Neuronal stem cell (in vitro differentiated cells): Measurements from ENCODE around the gene TAS2R42.

Experiments used
- DNase-seq: peaks from one replicate; pipeline ENCODE4 v3.0.0-alpha.2; 2013; ENCODE audit warnings: low spot score
- H2AFZ ChIP-seq: one replicate; pipeline ENCODE4 v1.6.1; 2013; ENCODE audit warnings: mild to moderate bottlenecking, low read length, inconsistent platforms
- H2AK5ac ChIP-seq: 2 replicates; pipeline ENCODE4 v1.6.1; 2013; ENCODE audit warnings: low read depth, mild to moderate bottlenecking, inconsistent platforms, low read length, moderate library complexity, mixed read lengths
- H2BK120ac ChIP-seq: 2 replicates; pipeline ENCODE4 v1.6.1; 2013; ENCODE audit warnings: low read depth, mild to moderate bottlenecking, inconsistent platforms, low read length, moderate library complexity, mixed read lengths
- H2BK12ac ChIP-seq: one replicate; pipeline ENCODE4 v1.6.1; 2013; ENCODE audit warnings: low read length, inconsistent platforms
- H2BK15ac ChIP-seq: 2 replicates; pipeline ENCODE4 v1.6.1; 2013; ENCODE audit warnings: mild to moderate bottlenecking, low read length, inconsistent platforms, mixed read lengths
- H2BK5ac ChIP-seq: one replicate; pipeline ENCODE4 v1.6.1; 2013; ENCODE audit warnings: inconsistent platforms, mild to moderate bottlenecking, low read length, moderate library complexity
- H3K14ac ChIP-seq: one replicate; pipeline ENCODE4 v1.6.1; 2013; ENCODE audit warnings: low read length, inconsistent platforms
- H3K18ac ChIP-seq: 2 replicates; pipeline ENCODE4 v1.6.1; 2013; ENCODE audit warnings: low read length, inconsistent platforms
- H3K23ac ChIP-seq: 2 replicates; pipeline ENCODE4 v1.6.1; 2013; ENCODE audit warnings: low read depth, mild to moderate bottlenecking, mixed read lengths, low read length, inconsistent platforms; ENCODE audit not compliant: poor library complexity
- H3K27ac ChIP-seq: replicated peaks from 3 replicates; pipeline ENCODE4 v1.5.1; 2013; ENCODE audit warnings: low read length, inconsistent platforms
- H3K27me3 ChIP-seq, 3 experiments: 2 replicates each; pipeline ENCODE4 v1.6.1; 2013; ENCODE audit warnings: low read length in 3 of 3, mild to moderate bottlenecking in 2 of 3, inconsistent platforms in 1 of 3, low read depth in 1 of 3, mixed read lengths in 1 of 3, moderate library complexity in 1 of 3; ENCODE audit not compliant: control insufficient read depth in 3 of 3, insufficient read depth in 3 of 3
- H3K36me3 ChIP-seq, 2 donors: replicated peaks in 1 of 2; 2 replicates each; pipeline ENCODE4 v1.6.1; 2013; ENCODE audit warnings: low read length in 2 of 2; ENCODE audit not compliant: control insufficient read depth in 2 of 2, insufficient read depth in 2 of 2
- H3K4ac ChIP-seq: 2 replicates; pipeline ENCODE4 v1.6.1; 2013; ENCODE audit warnings: inconsistent platforms, mild to moderate bottlenecking, low read length, moderate library complexity
- H3K4me1 ChIP-seq, 2 donors: 1 replicate in 1 of 2; 2 replicates in 1 of 2; pipeline ENCODE4 v1.6.1; 2013; ENCODE audit warnings: low read length in 2 of 2, low read depth in 1 of 2; ENCODE audit not compliant: control insufficient read depth in 2 of 2, insufficient read depth in 1 of 2
- H3K4me2 ChIP-seq: one replicate; pipeline ENCODE4 v1.6.1; 2013; ENCODE audit warnings: mild to moderate bottlenecking, low read length, inconsistent platforms; ENCODE audit not compliant: insufficient read depth, poor library complexity, severe bottlenecking
- H3K4me3 ChIP-seq, 2 donors: 2 replicates each; pipeline ENCODE4 v1.5.1; 2013; ENCODE audit warnings: low read length in 2 of 2, mild to moderate bottlenecking in 2 of 2, inconsistent platforms in 1 of 2, moderate library complexity in 1 of 2
- H3K79me1 ChIP-seq: one replicate; pipeline ENCODE4 v1.6.1; 2013; ENCODE audit warnings: low read depth, mild to moderate bottlenecking, inconsistent platforms, low read length, moderate library complexity
- H3K9ac ChIP-seq: one replicate; pipeline ENCODE4 v1.6.1; 2013; ENCODE audit warnings: mild to moderate bottlenecking, low read depth, low read length, inconsistent platforms; ENCODE audit not compliant: poor library complexity
- H3K9me3 ChIP-seq, 2 donors: replicated peaks in 1 of 2; 2 replicates each; pipeline versions ENCODE3 to v1.6.1; 2013; ENCODE audit warnings: low read length in 2 of 2, mild to moderate bottlenecking in 2 of 2, inconsistent platforms in 1 of 2, low read depth in 1 of 2, mixed read lengths in 1 of 2, moderate library complexity in 1 of 2; ENCODE audit not compliant: control insufficient read depth in 2 of 2, insufficient read depth in 1 of 2
- H4K8ac ChIP-seq: one replicate; pipeline ENCODE4 v1.6.1; 2013; ENCODE audit warnings: low read depth, mild to moderate bottlenecking, inconsistent platforms, low read length, moderate library complexity
- H4K91ac ChIP-seq: one replicate; pipeline ENCODE4 v1.6.1; 2013; ENCODE audit warnings: low read length, low read depth, mild to moderate bottlenecking, inconsistent platforms; ENCODE audit not compliant: poor library complexity
- WGBS, 2 donors: extraction: QIAGEN DNeasy Blood & Tissue Kit; methylation state at CpG; one replicate each; pipeline ENCODE4 v1.1.7; 2013; ENCODE audit warnings: missing lambda C conversion rate in 2 of 2, mixed read lengths in 1 of 2; ENCODE audit not compliant: insufficient read length in 2 of 2, insufficient replicate concordance in 1 of 2; ENCODE audit errors: extremely low coverage in 2 of 2; 5-methylcytosine and 5-hydroxymethylcytosine counted together

TAS2R42 gene

DNA sequence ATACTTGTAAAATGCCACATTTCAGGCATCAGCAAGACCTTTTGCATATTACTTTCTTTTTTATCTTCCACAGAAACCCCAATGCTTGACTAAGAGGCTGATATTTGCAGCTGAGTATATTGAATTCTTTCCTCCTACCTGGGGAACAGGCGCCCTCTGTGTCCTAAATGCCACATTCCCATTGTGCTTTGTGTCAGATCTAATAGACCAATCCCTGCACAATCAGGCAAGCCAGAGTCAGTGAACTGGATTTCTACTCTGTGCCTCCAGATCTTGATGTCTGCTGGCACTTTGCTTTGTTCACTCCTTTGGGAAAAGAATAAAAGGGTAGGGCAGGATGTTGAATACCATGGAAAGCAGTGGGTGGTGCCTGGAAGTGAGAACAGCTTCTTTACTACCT, 22.4 kb upstream of the TAS2R42 start:
- no CpG with 5 or more reads among the region's 1 CpG for WGBS, 2 donors

DNA sequence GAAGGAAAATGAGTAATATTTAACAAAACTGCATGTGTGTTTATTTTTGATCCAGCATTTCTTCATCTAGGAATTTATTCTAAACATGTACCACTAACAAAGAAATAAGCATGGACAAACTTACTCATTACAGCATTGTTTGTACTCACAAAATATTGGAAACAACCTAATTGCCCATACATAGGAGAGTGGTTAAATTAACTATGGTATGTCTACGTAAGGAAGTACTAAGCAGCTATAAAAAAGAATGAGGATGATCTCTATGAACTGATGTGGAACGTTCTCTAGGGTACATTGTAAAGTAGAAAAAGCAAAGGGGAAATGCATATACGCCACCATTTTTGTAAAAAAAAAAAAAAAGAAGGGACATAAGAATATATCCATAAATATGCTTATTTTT, 17.4 kb upstream of the TAS2R42 start:
- H2BK15ac ChIP-seq = no peak overlapping the region
- H3K4me3 ChIP-seq = no peak overlapping the region
- H3K79me1 ChIP-seq = no peaks in the 10 kb centered on the region
- no peak overlapping the region for H3K4ac ChIP-seq
- no CpG with 5 or more reads among the region's 3 CpGs for WGBS, 2 donors
- H4K8ac ChIP-seq = no peak overlapping the region
- H2AFZ ChIP-seq = no peak overlapping the region
- no peak overlapping the region for H3K18ac ChIP-seq
- H4K91ac ChIP-seq = no peak overlapping the region
- H3K23ac ChIP-seq = no peak overlapping the region
- no peaks in the 10 kb centered on the region for H3K27me3 ChIP-seq
- H2AK5ac ChIP-seq = no peak overlapping the region
- no peak for DNase-seq
- H2BK120ac ChIP-seq = no peak overlapping the region
- H3K9me3 ChIP-seq = no peaks in the 10 kb centered on the region
- H3K14ac ChIP-seq = no peak overlapping the region
- no peaks in the 10 kb centered on the region for H3K4me1 ChIP-seq
- no peak overlapping the region for H3K27ac ChIP-seq
- no peak overlapping the region for H2BK5ac ChIP-seq
- no peaks in the 10 kb centered on the region for H3K36me3 ChIP-seq
- H3K9ac ChIP-seq = no peak overlapping the region
- H2BK12ac ChIP-seq = no peak overlapping the region
- H3K4me2 ChIP-seq = no peak overlapping the region

More for the DNA sequence above, 22.4 kb upstream of the TAS2R42 start:
- Histone ChIP-seq H4K91ac (no peak overlapping the region), H2BK12ac (no peak overlapping the region), H3K4ac (no peak overlapping the region), H2BK15ac (no peak overlapping the region), H3K23ac (no peak overlapping the region), H2AK5ac (no peak overlapping the region), H3K9me3 (no peaks in the 10 kb centered on the region), H3K9ac (no peak overlapping the region), H3K4me3 (no peak overlapping the region), H2BK5ac (no peak overlapping the region), H2AFZ (no peak overlapping the region), H4K8ac (no peak overlapping the region), H3K27me3 (no peaks in the 10 kb centered on the region), H3K79me1 (no peaks in the 10 kb centered on the region), H3K4me1 (peaks cover 0 to 1% of the 10 kb centered on the region in 2 donors), H3K14ac (no peak overlapping the region), H3K27ac (no peak overlapping the region), H2BK120ac (no peak overlapping the region), H3K4me2 (no peak overlapping the region), H3K18ac (no peak overlapping the region), H3K36me3 (no peaks in the 10 kb centered on the region)
- peak; percentile 38 for DNase-seq

DNA sequence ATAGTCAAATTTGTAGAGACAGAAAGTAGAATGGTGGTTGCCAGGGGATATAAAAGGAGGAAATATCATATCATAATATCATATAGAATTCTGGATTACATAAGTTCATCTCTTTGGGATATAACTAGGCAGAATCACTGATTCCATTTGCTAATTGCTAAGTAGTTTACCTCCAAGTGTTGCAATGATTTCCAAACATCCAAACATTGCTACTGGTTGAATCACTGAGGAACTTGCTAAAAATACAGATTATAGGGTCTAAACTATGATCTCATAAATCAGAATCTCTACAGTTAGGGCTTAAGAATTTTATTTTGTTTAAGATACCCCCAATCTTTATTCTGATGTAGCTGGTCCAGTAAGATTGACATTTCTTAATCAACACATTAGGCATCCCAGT, 16.1 kb upstream of the TAS2R42 start:
- Histone ChIP-seq H2AK5ac (no peak overlapping the region), H3K18ac (no peak overlapping the region), H3K14ac (no peak overlapping the region), H3K27ac (no peak overlapping the region), H3K27me3 (no peaks in the 10 kb centered on the region), H3K79me1 (no peaks in the 10 kb centered on the region), H4K8ac (no peak overlapping the region), H3K4me1 (no peaks in the 10 kb centered on the region), H3K9me3 (no peaks in the 10 kb centered on the region), H3K23ac (no peak overlapping the region), H3K36me3 (no peaks in the 10 kb centered on the region), H3K9ac (no peak overlapping the region), H2AFZ (no peak overlapping the region), H2BK5ac (no peak overlapping the region), H4K91ac (no peak overlapping the region), H3K4me3 (no peak overlapping the region), H2BK15ac (no peak overlapping the region), H2BK12ac (no peak overlapping the region), H3K4ac (no peak overlapping the region), H3K4me2 (no peak overlapping the region), H2BK120ac (no peak overlapping the region)
- DNase-seq = no peak

DNA sequence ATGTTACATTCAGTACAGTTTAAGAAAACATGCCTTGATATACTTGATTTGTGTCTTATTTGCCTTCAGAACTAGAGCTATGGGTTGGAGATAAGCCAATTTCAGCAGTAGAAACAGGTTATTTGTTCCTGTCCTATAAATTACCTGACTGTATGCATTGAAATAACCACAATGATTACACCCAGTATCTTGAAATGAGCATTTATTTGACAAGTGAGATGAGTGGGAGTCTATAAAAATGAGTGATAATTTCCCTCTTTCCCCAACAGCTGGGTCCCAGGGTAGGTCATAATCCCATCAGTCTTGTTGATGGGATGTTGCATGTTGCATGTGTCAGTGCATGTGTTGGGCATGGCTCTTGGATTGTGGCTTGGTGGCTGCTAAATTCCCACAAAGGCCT, 3.7 kb downstream of the TAS2R42 start:
- Histone ChIP-seq H3K4me3 (no peak overlapping the region), H3K18ac (no peak overlapping the region)

More for the DNA sequence above, 3.7 kb downstream of the TAS2R42 start:
- H4K8ac ChIP-seq = no peak overlapping the region
- no peak overlapping the region for H3K27ac ChIP-seq
- H2BK12ac ChIP-seq = no peak overlapping the region
- no peaks in the 10 kb centered on the region for H3K27me3 ChIP-seq
- no peaks in the 10 kb centered on the region for H3K79me1 ChIP-seq
- no peaks in the 10 kb centered on the region for H3K4me1 ChIP-seq
- H4K91ac ChIP-seq = no peak overlapping the region
- no peaks in the 10 kb centered on the region for H3K36me3 ChIP-seq
- H2BK120ac ChIP-seq = no peak overlapping the region
- no peak overlapping the region for H3K9ac ChIP-seq
- no peaks in the 10 kb centered on the region for H3K9me3 ChIP-seq
- H3K4me2 ChIP-seq = no peak overlapping the region
- H2BK5ac ChIP-seq = no peak overlapping the region
- H3K23ac ChIP-seq = no peak overlapping the region
- H3K4ac ChIP-seq = no peak overlapping the region
- H3K14ac ChIP-seq = no peak overlapping the region
- H2AK5ac ChIP-seq = no peak overlapping the region
- DNase-seq = no peak
- no peak overlapping the region for H2AFZ ChIP-seq
- H2BK15ac ChIP-seq = no peak overlapping the region
